Panc1 (cell line): ENCODE data around the gene STK16. TPM values are rescaled to one million over a fixed set of nuclear protein-coding genes. Genes with fewer than 3 reads are reported as not detected.

ENCODE experiments used
- ATAC-seq: fragments of 200-7000 bp; cut with Tn5 transposase; 2 replicates; pipeline ENCODE4 v1.9.1; 2020; ENCODE audit warnings: mild to moderate bottlenecking, moderate library complexity
- Bru-seq: library from RNA; stranded (reverse); fragments of 400-500 nt; gene quantifications from one replicate; lab custom pipeline; 2021; lab: Mats Ljungman, UMichigan
- BruChase-seq, 2 experiments: library from RNA; stranded (reverse); fragments of 400-500 nt; gene quantifications; one replicate each; lab custom pipeline; 2021; lab: Mats Ljungman, UMichigan
- BruUV-seq: library from RNA; stranded (reverse); fragments of 400-500 nt; replicated peaks from 2 replicates; lab custom pipeline; 2021; lab: Mats Ljungman, UMichigan
- CTCF ChIA-PET: fragments of 300-600 bp; sonication (Branson Sonifier 250); formaldehyde crosslinking; loops from one replicate; lab custom pipeline; 2022; ENCODE audit warnings: antibody characterized with exemption; lab: Charles Lee
- POLR2A ChIA-PET: fragments of 300-600 bp; sonication (Branson Sonifier 250); formaldehyde crosslinking; loops from one replicate; lab custom pipeline; 2022; ENCODE audit warnings: antibody characterized with exemption; lab: Charles Lee
- DNase-seq: peaks from one replicate; pipeline ENCODE4 v3.0.0-alpha.2; 2010; ENCODE audit warnings: low read depth, low spot score
- H3K27ac ChIP-seq: 2 replicates; pipeline ENCODE4 v1.5.1; 2011; ENCODE audit warnings: mild to moderate bottlenecking, low read length, inconsistent platforms
- H3K27me3 ChIP-seq: fragments of 200-500 bp; sonication (Bioruptor generic); 2 replicates; pipeline ENCODE4 v1.6.0; 2014; ENCODE audit warnings: low read length, inconsistent platforms; ENCODE audit not compliant: control insufficient read depth, insufficient read depth
- H3K36me3 ChIP-seq: fragments of 200-500 bp; sonication (Bioruptor generic); 2 replicates; pipeline ENCODE4 v1.5.1; 2014; ENCODE audit warnings: inconsistent platforms, mild to moderate bottlenecking, low read length, moderate library complexity; ENCODE audit not compliant: control insufficient read depth, insufficient read depth
- H3K4me1 ChIP-seq: 2 replicates; pipeline ENCODE4 v1.5.1; 2011; ENCODE audit warnings: inconsistent platforms, mild to moderate bottlenecking, low read length, moderate library complexity; ENCODE audit not compliant: control insufficient read depth, insufficient read depth
- H3K4me3 ChIP-seq, 2 experiments: 2 replicates each; pipeline ENCODE4 v1.5.1; 2011 to 2012; ENCODE audit warnings: low read depth in 2 of 2, low read length in 2 of 2, mild to moderate bottlenecking in 2 of 2, inconsistent platforms in 1 of 2, moderate library complexity in 1 of 2
- H3K9me3 ChIP-seq: fragments of 200-500 bp; sonication (Bioruptor generic); 2 replicates; pipeline ENCODE4 v1.5.1; 2014; ENCODE audit warnings: low read depth, mild to moderate bottlenecking, inconsistent platforms, low read length, moderate library complexity; ENCODE audit not compliant: control insufficient read depth, insufficient read depth
- CTCF ChIP-seq: fragments of 450-650 bp; IDR thresholded peaks from 2 replicates; pipeline ENCODE4 v1.5.1; 2017; ENCODE audit warnings: mild to moderate bottlenecking
- POLR2AphosphoS5 ChIP-seq: IDR thresholded peaks from 2 replicates; pipeline ENCODE4 v1.6.1; 2012; ENCODE audit warnings: mild to moderate bottlenecking, low read depth, low read length, moderate library complexity
- REST ChIP-seq, 2 experiments: IDR thresholded peaks; 2 replicates each; pipeline ENCODE4 v1.6.1; 2011 to 2012; ENCODE audit warnings: low read depth in 2 of 2, control low read depth in 1 of 2, low read length in 1 of 2, mild to moderate bottlenecking in 1 of 2, moderate library complexity in 1 of 2; ENCODE audit not compliant: insufficient read depth in 1 of 2
- SIN3A ChIP-seq: IDR thresholded peaks from 2 replicates; pipeline ENCODE4 v1.6.1; 2012; ENCODE audit warnings: low read depth, mild to moderate bottlenecking, low read length, moderate library complexity, borderline replicate concordance; ENCODE audit not compliant: insufficient read depth
- TCF7L2 ChIP-seq: IDR thresholded peaks from 2 replicates; pipeline ENCODE4 v1.6.1; 2011; ENCODE audit warnings: mild to moderate bottlenecking, low read depth, low read length, inconsistent platforms
- in situ Hi-C: cut with HindIII; loops from 2 replicates; pipeline ENCODE4 v1.10.0; 2016; ENCODE audit warnings: low sequenced_read_pairs, low pct_unique_long_range_greater_than_20kb
- intact Hi-C: fragments of 100-400 bp; cut with micrococcal nuclease; formaldehyde crosslinking; loops from one replicate; pipeline ENCODE4 v1.10.0; 2022; ENCODE audit not compliant: unreplicated experiment
- long read RNA-seq: library from polyadenylated mRNA; unstranded; transcript quantifications from one replicate; pipeline ENCODE4 v2.0.0, GENCODE V29; 2021; ENCODE audit not compliant: unreplicated experiment
- polyA plus RNA-seq: library from polyadenylated mRNA; unstranded; fragments of >200 nt; gene quantifications from one replicate; pipeline ENCODE4 v1.2.1, GENCODE V29; 2012; ENCODE audit warnings: missing spikeins; ENCODE audit not compliant: insufficient read length
- total RNA-seq: library from RNA; stranded (reverse); gene quantifications from one replicate; pipeline ENCODE4 v1.2.1, GENCODE V29; 2021; ENCODE audit not compliant: unreplicated experiment

STK16 gene
- total RNA-seq (29.9 TPM), Bru-seq, nascent RNA (percentile 74 among the genes with signal in this experiment), BruChase-seq, experiment 1, labeled RNA remaining after a 2-hour chase (percentile 65 among the genes with signal in this experiment), BruChase-seq, experiment 2, labeled RNA remaining after a 6-hour chase (percentile 79 among the genes with signal in this experiment)
- polyA plus RNA-seq: 39.9 TPM
- long read RNA-seq, partial matches to known transcripts: 2 of 9 reads
- long read RNA-seq, other reads (novel, unspliced or antisense): 3 of 9 reads

GRCh38 chr2:219245148-219245898 lies at the start of gene STK16, which contains the start of gene GLB1L:
Gene STK16 (plus strand): TSS chr2:219245479. CDS start chr2:219246000, 521 bp downstream.
Gene GLB1L (minus strand): TSS chr2:219245444. CDS start chr2:219243573, 1,871 bp downstream.
- Histone ChIP-seq H3K27ac (peak within 1 kb of the TSS; percentile 81), H3K36me3 (no peaks in the 10 kb centered on the region; the same call in 1 of the 2 replicates), H3K9me3 (no peaks in the 10 kb centered on the region), H3K4me3 (peak within 1 kb of the TSS; percentile 84 to 94), H3K27me3 (no peaks in the 10 kb centered on the region), H3K4me1 (peaks cover 39% of the 10 kb centered on the region)
- in situ Hi-C loops (no loop called here), intact Hi-C loops (no loop called here)
- TF ChIP-seq CTCF: no peak
- TF ChIP-seq SIN3A: peak; percentile 91; the same call in 1 of the 2 replicates
- no peak for TF ChIP-seq TCF7L2
- TF ChIP-seq POLR2AphosphoS5: peak; percentile 96
- 0 out of 4 replicates have a peak, but pooled peaks of 1 of the 2 experiments have one; percentile 18 for TF ChIP-seq REST (IDR thresholded peaks at IDR 0.05; ENCODE audit: insufficient read depth in 1 of 2, low read depth in 2 of 2, low read length in 1 of 2)
- peak; percentile 62 for DNase-seq
- CTCF ChIA-PET: interaction anchor here (1.2 kb wide), 1 partner anchor 17 kb away, joined by 6 read pairs; no protein-coding TSS in a partner anchor
- peak; percentile 95 for ATAC-seq
- BruUV-seq: no TSS peak
- POLR2A ChIA-PET: interaction anchor here (0.5 to 1.5 kb wide), 8 partner anchors 9 to 325 kb away, joined by 3 to 11 read pairs (median 4); partner anchors contain the start of genes ANKZF1, ATG9A and TUBA4A

GRCh38 chr2:219197388-219197787 lies 47.9 kb upstream of the STK16 start:
- TF ChIP-seq SIN3A (no peak), TCF7L2 (no peak), CTCF (no peak), REST (IDR thresholded peaks at IDR 0.05; ENCODE audit: insufficient read depth in 1 of 2, low read depth in 2 of 2, low read length in 1 of 2) (no peak), POLR2AphosphoS5 (no peak)
- no peak overlapping the region for H3K4me3 ChIP-seq
- no peaks in the 10 kb centered on the region for H3K27me3 ChIP-seq
- POLR2A ChIA-PET: no interaction called here
- CTCF ChIA-PET: interaction anchor here (0.7 kb wide), 1 partner anchor 28 kb away, joined by 9 read pairs; the partner anchor contains the start of gene SLC23A3
- no peak overlapping the region for H3K27ac ChIP-seq
- in situ Hi-C loops: no loop called here
- no peaks in the 10 kb centered on the region for H3K9me3 ChIP-seq
- ATAC-seq (no peak), DNase-seq (no peak)
- H3K4me1 ChIP-seq: no peaks in the 10 kb centered on the region
- H3K36me3 ChIP-seq: no peaks in the 10 kb centered on the region
- no TSS peak for BruUV-seq
- intact Hi-C loops: no loop called here
